Suppressor macrophage treated with lipopolysaccharide for 4 hours (primary cell): ENCODE data around the gene PPIL6.

Experiments
- DNase-seq: peaks from one replicate; pipeline ENCODE4 v3.0.0-alpha.2; 2020

The PPIL6 gene

DNA sequence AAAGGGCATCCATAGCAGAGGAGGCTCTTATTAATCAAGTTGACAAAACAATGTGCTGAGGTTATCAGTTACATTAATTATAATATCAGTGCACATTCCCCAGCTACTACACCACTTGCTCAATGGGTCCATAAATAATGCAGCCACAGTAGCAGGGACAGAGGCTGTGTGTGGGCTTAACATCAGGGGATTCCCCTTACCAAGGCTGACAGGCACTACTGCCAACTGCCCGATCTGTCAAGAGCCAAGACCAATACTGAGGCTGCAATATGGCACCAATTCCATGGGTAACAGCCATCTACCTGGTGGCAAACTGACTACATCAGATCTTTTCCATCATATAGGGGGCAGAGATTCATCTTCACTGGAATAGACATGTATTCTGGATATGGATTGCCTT, 80.1 kb downstream of the PPIL6 start:
- no peak for DNase-seq

DNA sequence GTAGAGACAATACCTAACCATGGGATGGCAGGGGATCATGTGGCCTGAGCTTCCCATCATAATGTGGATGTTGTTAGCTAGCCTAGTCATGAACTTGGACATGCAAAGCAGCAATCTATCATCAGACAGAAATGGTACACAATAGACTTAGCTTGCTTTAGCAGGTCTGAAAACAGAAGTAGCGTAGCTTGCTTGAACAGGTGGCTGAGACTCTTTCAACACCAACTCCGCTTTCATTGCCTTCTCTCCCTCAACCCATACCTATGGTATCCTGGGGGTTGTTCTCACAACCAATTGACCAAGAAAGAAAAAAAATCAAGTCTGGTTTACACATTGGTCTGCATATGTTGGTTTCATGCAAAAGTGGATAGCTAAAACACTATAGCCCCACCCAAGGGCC, 81.2 kb downstream of the PPIL6 start:
- DNase-seq: no peak

DNA sequence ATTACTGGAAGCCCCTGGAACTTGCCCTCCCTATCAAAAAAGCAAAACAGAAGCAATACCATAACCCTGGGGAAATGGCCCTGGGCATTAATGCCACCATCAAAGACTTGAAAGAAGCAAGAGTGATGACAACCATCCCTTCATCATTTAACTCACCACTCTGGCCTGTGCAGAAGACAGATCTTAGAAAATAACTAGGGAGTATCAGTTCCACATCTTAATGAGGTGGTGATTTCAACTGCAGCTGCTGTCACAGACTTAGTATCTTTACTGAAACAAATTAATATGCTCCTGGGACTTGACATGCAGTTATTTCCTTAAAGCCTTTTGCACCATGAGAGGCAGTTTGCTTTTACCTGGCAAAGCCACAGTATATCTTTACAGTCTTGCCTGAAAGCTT, 82.2 kb downstream of the PPIL6 start:
- DNase-seq: no peak

DNA sequence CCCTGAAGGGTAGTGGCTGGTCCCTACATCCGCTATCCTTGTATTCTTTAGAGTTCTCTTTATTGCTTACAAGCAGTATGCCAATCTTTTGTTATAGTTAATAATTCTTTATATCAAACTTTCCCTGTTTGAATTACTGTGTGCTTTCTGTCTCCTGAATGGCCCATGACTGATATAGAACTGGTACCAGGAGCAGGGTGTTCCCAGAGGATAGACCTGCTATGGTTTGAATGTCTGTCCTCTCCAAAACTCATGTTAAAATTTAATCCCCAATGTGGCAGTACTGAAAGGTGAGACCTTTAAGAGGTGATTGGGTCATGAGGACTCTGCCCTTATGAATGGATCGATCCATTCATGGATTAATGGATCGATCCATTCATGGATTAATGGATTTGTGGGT, 84.2 kb downstream of the PPIL6 start:
- DNase-seq: no peak

DNA sequence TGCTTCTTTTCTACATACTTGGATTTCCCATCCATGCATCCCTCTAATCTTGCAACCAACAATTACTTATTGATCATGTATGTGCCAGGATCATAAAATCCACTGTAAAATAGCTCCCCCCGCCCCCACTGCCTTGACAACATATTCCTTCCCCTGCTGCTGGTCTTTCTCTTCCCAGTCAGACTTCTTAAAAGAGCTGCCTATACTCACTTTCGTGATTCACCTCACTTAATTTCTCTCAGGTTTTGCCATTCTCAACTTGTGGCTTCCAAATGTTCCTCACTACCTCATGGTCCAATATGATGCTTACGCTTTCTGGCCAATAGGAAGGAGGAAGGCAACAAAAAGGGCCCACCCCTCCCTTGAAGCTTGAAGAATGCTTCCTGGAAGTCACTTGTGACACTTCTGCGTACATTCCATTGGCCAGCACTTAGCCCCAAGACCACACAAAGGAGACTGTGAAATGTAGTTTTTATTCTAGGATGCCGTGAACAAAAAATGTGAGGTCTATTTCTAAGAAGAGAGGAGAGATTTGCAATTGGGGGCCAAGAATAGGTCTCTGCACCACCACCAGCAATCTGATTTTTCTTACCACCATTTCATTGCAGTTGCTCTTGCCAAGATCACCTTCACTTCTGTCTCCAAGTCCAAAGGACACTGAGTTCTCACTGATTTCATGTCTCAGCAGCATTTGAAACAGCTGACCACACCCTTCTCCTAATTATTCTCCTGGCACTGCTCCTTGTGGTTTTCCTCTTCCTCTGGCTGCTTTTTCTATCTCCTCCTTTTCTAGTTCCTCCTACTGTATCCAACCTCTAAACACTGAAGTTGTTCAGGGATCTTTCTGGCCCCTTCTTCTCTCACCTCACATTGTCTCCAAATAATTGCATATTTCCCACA, 88.9 kb downstream of the PPIL6 start:
- DNase-seq: no peak

DNA sequence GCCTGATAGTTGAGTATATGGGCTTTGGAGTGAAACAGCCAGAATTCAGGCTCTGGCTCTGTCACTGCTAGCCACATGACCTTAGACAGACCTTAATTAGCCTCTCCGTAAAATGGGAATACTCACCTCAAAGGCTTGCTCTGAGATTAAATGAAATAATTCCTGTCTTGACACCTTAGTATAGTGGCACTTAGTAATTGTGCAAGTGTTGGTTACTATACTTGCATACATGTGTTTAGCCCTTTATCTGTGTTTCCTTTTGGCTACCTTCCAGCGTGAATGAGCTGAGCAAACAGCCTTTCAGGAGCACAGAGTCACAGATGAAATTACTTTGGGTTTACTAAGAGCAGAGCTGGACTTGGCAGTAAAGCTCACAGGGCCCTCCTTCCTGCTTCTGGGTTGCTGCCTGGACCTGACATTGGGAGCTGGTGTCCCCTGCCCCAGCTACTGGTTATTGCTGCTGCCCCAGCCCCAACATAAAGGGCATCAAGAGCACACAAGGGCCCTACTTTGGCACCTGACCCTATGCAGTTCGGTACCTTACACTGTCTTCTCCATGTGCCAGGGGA, 90.9 kb downstream of the PPIL6 start:
- DNase-seq: no peak

DNA sequence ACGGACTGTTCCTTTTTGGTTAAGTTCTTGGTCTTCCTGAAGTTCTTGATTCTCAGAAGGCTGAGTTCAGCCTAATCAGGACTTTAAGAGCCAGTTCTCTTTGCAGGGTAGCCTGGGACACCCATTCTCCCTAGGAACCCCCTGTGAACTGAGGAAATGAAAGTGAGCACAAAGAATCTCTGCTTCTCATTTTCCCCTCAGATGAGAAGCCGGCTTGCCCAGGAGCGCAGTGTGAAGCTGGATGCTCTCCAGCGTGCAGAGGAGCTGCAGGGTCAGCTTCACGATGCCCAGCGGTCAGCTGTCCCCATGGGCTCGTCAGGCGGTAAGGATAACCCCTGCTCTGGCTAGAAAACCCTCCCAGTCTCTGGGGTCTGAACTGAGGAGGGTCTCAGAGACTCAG, 92.2 kb downstream of the PPIL6 start:
- peak; percentile 41 for DNase-seq

DNA sequence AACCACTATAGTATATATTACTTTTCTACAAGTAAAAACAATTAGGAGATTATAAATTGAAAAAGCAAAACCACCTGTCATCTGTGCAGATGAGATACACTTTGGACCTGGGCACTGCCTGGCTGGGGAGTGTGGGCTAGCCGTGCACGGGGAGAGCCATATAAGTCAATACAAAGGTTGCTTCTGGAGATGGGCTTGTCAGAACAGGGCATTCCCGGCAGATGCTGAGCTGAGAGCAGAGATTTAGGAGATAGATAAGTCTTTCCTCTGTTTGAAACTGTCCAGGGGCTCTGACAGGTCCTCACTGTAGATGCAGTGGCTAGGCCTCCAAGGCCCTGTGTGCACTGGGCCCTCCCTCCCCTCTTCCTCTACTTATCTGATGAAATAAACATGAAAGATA, 92.6 kb downstream of the PPIL6 start:
- DNase-seq: no peak

DNA sequence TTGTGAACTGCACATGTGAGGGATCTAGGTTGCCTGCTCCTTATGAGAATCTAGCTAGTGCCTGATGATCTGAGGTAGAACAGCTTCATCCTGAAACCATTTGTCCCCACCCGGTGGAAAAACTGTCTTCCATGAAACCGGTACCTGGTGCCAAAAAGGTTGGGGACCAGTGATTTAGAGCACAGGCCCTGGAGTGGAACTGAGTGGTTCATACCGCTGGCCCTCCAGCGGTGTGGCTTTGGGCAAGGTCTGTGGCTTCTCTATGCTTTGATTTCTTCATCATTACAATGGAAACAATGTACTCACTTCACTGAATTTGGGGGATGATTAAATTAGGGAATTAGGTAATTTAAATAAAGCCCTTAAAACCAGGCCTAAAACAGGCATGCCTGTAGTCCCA, 94.4 kb downstream of the PPIL6 start:
- no peak for DNase-seq

DNA sequence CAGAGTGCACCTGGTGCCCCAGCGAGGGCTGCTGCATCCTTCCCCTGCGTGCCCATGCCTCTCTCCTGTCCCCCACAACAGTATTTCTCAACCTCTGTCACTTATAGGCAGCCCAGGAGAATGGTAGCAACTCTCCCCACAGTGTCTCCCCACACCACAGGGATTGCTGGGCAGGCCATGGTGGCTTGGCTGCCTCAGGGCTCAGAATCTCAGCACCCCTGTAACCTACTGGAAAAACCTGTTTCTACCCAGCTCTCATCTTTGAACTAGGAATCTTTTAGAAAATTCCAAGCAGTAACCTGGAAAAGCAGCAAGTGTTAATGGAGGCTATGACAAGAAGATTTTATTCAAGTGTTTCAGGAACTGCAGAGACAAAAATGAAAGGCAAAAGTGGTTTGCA, 96.2 kb downstream of the PPIL6 start:
- DNase-seq: no peak

DNA sequence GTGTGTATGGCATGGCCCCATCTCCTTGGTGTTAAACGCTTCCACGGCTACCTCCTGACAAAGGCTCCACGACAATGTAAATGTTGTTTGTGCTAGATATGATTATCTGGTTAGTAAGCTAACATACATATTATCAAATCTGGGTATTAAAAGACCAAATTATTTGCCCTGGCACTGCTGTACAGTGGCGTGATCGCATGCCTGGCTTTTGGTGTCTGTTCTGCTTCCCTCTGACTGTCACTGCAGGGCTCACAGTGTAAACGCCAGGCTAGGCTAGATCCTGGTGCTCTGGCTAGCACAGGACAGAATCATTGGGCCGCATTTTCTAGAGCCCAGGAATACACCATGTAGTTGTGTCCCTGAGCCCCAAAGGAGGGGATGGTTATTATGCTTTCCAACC, 96.9 kb downstream of the PPIL6 start:
- DNase-seq: no peak

DNA sequence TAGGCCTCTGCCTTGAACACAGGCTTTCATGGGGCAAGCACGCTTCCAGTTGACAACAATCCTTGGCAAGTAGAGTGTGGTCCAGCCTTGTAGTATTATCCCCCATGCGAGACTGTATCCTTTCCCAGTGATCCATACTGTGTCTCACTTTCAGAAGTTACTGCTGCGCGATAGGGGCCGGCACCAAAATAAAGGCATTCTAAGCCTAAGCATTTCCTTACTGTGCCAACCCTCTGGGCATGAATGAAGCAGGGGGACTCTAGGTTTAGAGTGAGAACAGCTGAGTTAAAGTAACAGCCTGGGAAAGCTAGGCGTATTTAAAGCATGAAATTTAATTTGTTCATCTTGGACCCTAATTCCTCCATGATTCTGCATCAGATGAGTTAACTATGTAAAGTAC, 97.5 kb downstream of the PPIL6 start:
- no peak for DNase-seq

DNA sequence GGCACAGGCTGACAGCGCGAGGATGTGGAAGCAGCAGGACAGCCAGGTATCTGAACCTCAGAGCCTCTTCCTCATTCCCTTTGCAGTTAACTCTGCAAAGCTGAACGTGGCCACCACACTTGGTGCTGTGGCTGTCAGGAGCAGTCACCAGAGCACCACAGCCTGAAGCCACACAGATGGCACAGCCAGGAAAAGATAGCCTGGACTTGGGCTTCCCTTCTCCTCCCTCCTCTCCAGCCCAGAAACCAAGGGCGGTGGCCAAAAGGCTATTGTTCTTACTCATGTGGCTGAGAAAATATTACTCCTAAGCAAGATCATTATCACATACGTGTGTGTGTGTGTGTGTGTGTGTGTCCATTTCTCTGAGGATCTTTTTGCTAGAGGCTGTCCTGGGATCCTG, 97.9 kb downstream of the PPIL6 start:
- no peak for DNase-seq

DNA sequence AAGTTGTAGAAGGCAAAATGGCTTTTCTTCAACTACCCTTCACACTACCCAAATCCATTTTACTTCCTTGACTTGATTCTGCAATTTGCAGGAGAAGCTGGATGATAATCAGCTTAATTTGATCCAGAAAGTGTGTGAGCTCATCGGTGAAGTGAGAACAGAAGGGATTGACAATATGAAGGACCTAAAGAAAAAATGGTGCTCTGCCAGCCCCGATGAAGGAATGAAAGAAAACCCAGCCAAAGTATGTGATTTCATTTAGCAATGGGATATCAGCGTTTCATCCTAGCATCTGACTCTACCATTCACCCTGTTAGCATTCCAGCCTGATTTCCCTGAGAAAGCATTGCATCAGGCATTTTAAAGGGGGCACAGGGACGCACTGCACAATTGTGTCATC, 99.6 kb downstream of the PPIL6 start:
- DNase-seq: no peak
